ENCODE measurements around the gene EHF. TPM values are rescaled to one million over a fixed set of nuclear protein-coding genes. Genes with fewer than 3 reads are reported as not detected.
A peak's percentile ranks its signal among the peaks of the same experiment; 100 is the strongest.

Gene EHF
- total and polyA plus RNA-seq, 9 of the 15 experiments (the other 6 are each of a cell fraction or from before 2014, with no cell fraction given), result 0.04 to 0.54 (median 0.37) TPM

DNA sequence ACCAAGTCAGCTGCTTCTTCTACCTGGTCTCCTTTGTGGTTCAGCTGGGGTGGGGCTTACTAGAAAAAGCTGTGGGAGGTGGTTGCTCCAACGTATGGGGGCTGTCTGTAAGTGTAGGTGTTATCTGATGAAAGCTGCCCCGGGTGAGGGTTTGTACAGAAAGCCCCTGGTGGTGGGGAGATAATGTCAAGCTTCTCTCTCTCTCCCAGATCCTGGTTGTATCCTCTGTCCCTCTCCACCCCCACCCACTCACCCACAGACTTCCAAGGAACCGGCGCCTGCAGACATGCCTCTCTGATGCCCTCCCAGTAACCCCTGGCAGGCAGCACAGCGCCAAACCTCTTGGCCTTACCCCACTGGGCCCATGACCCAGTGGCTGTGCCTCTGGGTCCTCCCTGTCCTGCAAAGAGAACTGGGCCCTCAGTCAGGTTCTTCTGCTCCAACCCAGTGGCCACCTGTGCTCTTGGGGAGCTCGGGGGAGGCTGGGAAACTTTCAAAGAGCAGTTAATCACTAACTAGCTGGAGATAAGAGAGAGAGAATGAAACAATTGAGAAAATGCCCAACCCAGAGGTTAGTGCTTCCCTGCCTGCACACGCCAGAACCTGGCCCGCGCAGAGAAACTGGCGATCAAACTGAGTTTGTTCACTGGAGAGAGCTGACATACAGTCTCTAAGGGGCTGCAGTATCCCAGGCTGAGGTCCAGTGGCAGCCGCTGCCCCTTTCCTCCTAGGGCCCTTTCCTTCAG is 20.4 kb upstream of the EHF start (continued):
- TF ChIP-seq, protein P1, sequence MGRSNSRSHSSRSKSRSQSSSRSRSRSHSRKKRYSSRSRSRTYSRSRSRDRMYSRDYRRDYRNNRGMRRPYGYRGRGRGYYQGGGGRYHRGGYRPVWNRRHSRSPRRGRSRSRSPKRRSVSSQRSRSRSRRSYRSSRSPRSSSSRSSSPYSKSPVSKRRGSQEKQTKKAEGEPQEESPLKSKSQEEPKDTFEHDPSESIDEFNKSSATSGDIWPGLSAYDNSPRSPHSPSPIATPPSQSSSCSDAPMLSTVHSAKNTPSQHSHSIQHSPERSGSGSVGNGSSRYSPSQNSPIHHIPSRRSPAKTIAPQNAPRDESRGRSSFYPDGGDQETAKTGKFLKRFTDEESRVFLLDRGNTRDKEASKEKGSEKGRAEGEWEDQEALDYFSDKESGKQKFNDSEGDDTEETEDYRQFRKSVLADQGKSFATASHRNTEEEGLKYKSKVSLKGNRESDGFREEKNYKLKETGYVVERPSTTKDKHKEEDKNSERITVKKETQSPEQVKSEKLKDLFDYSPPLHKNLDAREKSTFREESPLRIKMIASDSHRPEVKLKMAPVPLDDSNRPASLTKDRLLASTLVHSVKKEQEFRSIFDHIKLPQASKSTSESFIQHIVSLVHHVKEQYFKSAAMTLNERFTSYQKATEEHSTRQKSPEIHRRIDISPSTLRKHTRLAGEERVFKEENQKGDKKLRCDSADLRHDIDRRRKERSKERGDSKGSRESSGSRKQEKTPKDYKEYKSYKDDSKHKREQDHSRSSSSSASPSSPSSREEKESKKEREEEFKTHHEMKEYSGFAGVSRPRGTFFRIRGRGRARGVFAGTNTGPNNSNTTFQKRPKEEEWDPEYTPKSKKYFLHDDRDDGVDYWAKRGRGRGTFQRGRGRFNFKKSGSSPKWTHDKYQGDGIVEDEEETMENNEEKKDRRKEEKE (IDR thresholded peaks at IDR 0.05; ENCODE audit: borderline replicate concordance in 1 of 2, control insufficient read depth in 1 of 2, low read depth in 2 of 2, low read length in 1 of 2), result no peak
- TF ChIP-seq KLF6 (CRISPR knock-in tag; IDR thresholded peaks at IDR 0.05; ENCODE audit: borderline replicate concordance) (no peak), PRPF4 (IDR thresholded peaks at IDR 0.05; ENCODE audit: insufficient read depth, low read depth, low read length, poor library complexity, severe bottlenecking) (no peak), DMBX1 (CRISPR knock-in tag; IDR thresholded peaks at IDR 0.05; ENCODE audit: borderline replicate concordance) (peak; percentile 77), GATA2 (CRISPR knock-in tag; IDR thresholded peaks at IDR 0.05) (peak; percentile 60; the same call in 1 of the 2 replicates), SPI1 (IDR thresholded peaks at IDR 0.05; ENCODE audit: borderline replicate concordance, low read depth, low read length) (no peak), SOX6 (IDR thresholded peaks at IDR 0.05) (peak; percentile 83), RBM25 (IDR thresholded peaks at IDR 0.05; ENCODE audit: low read depth, low read length, severe bottlenecking) (no peak), HIVEP1 (CRISPR knock-in tag; IDR thresholded peaks at IDR 0.05) (no peak), DPF2 (IDR thresholded peaks at IDR 0.05) (peak; percentile 91), HMG20B (CRISPR knock-in tag; IDR thresholded peaks at IDR 0.05) (no peak)
- TF ChIP-seq, protein P2, sequence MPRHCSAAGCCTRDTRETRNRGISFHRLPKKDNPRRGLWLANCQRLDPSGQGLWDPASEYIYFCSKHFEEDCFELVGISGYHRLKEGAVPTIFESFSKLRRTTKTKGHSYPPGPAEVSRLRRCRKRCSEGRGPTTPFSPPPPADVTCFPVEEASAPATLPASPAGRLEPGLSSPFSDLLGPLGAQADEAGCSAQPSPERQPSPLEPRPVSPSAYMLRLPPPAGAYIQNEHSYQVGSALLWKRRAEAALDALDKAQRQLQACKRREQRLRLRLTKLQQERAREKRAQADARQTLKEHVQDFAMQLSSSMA (CRISPR knock-in tag; IDR thresholded peaks at IDR 0.05), result no peak
- TF ChIP-seq, protein P3, sequence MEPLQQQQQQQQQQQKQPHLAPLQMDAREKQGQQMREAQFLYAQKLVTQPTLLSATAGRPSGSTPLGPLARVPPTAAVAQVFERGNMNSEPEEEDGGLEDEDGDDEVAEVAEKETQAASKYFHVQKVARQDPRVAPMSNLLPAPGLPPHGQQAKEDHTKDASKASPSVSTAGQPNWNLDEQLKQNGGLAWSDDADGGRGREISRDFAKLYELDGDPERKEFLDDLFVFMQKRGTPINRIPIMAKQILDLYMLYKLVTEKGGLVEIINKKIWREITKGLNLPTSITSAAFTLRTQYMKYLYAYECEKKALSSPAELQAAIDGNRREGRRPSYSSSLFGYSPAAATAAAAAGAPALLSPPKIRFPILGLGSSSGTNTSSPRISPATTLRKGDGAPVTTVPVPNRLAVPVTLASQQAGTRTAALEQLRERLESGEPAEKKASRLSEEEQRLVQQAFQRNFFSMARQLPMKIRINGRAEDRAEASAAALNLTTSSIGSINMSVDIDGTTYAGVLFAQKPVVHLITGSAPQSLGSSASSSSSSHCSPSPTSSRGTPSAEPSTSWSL (CRISPR knock-in tag; IDR thresholded peaks at IDR 0.05; ENCODE audit: borderline replicate concordance), result no peak
- TF ChIP-seq, protein P4, sequence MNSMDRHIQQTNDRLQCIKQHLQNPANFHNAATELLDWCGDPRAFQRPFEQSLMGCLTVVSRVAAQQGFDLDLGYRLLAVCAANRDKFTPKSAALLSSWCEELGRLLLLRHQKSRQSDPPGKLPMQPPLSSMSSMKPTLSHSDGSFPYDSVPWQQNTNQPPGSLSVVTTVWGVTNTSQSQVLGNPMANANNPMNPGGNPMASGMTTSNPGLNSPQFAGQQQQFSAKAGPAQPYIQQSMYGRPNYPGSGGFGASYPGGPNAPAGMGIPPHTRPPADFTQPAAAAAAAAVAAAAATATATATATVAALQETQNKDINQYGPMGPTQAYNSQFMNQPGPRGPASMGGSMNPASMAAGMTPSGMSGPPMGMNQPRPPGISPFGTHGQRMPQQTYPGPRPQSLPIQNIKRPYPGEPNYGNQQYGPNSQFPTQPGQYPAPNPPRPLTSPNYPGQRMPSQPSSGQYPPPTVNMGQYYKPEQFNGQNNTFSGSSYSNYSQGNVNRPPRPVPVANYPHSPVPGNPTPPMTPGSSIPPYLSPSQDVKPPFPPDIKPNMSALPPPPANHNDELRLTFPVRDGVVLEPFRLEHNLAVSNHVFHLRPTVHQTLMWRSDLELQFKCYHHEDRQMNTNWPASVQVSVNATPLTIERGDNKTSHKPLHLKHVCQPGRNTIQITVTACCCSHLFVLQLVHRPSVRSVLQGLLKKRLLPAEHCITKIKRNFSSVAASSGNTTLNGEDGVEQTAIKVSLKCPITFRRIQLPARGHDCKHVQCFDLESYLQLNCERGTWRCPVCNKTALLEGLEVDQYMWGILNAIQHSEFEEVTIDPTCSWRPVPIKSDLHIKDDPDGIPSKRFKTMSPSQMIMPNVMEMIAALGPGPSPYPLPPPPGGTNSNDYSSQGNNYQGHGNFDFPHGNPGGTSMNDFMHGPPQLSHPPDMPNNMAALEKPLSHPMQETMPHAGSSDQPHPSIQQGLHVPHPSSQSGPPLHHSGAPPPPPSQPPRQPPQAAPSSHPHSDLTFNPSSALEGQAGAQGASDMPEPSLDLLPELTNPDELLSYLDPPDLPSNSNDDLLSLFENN (IDR thresholded peaks at IDR 0.05; ENCODE audit: low read depth in 2 of 2, low read length in 2 of 2), result peak in 1 of 2 experiments; percentile 67; a peak in 1 of 4 replicates

Data from K562 (cell line).